GM12864 (cell line): Measurements from ENCODE around the gene CITED2.

Experiments
- DNase-seq: peaks from one replicate; pipeline ENCODE4 v3.0.0-alpha.2; 2011; ENCODE audit warnings: low read depth
- H3K4me3 ChIP-seq: 2 replicates; pipeline ENCODE4 v1.5.1; 2011; ENCODE audit warnings: mild to moderate bottlenecking, low read depth, low read length, control low read depth
- CTCF ChIP-seq: IDR thresholded peaks from 2 replicates; pipeline ENCODE4 v1.5.1; 2011; ENCODE audit warnings: low read depth, mild to moderate bottlenecking, moderate library complexity, low read length, control low read depth, inconsistent platforms; ENCODE audit errors: missing control alignments

The CITED2 gene

GRCh38 chr6:139349464-139350020 lies 24.9 kb downstream of the CITED2 start:
- DNase-seq, result no peak
- no peak overlapping the region for H3K4me3 ChIP-seq
- TF ChIP-seq CTCF, result no peak

- DNase-seq, result no peak
- no peak overlapping the region for H3K4me3 ChIP-seq
- no peak for TF ChIP-seq CTCF
Measured at GRCh38 chr6:139346392-139346791, 28.1 kb downstream of the CITED2 start.

GRCh38 chr6:139344186-139344963 lies 30.1 kb downstream of the CITED2 start:
- DNase-seq, result no peak
- no peak for TF ChIP-seq CTCF
- no peak overlapping the region for H3K4me3 ChIP-seq

- no peak for DNase-seq
- TF ChIP-seq CTCF, result no peak
- H3K4me3 ChIP-seq, result no peak overlapping the region
Measured at GRCh38 chr6:139343052-139343750, 31.2 kb downstream of the CITED2 start.

GRCh38 chr6:139341060-139341459 lies 33.4 kb downstream of the CITED2 start:
- TF ChIP-seq CTCF, result no peak
- H3K4me3 ChIP-seq, result no peak overlapping the region
- no peak for DNase-seq

- no peak for TF ChIP-seq CTCF
- no peak for DNase-seq
- no peak overlapping the region for H3K4me3 ChIP-seq
Measured at GRCh38 chr6:139338795-139339194, 35.7 kb downstream of the CITED2 start.
